ENCODE measurements around the gene BRIP1. TPM values are rescaled to one million over a fixed set of nuclear protein-coding genes. Genes with fewer than 3 reads are reported as not detected.

Gene BRIP1
- polyA plus RNA-seq, 1 experiment = 2.9 TPM

DNA sequence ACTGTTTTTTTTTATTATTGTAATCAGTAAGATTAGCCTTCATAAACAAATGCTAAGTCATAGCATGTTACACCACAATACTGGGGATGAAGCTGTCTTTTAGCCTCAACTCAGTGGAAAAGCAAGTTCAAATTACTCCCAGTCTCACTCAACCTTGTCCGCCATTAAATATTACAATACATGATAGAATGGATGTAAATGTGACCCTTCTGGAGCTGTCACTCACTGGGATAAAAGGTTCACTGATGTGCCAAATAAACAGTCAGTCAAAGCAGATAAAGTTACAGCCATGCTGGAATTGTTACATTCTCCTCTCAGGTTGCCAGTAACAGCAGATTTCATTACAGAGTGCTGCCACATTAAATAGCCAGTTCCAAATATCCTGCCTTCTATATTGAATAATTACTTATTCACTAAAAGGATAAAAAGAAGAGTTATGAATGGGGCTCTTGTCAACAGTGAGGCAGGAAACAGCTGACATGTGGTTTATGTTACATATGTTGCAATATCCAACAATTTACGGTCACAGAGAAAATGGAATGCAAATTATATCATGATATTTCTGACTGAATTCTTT lies 53.4 kb downstream of the BRIP1 start:
- Histone ChIP-seq H3K4me3 (ENCODE audit: low read depth, low read length) (no peak overlapping the region), H3K36me3 (ENCODE audit: control insufficient read depth, insufficient read depth, low read length) (no peaks in the 10 kb centered on the region), H3K27me3 (ENCODE audit: control insufficient read depth, insufficient read depth, low read length) (no peaks in the 10 kb centered on the region)
- CTCF ChIA-PET = no interaction called here
- POLR2A ChIA-PET = no interaction called here
- TF ChIP-seq, protein P1, sequence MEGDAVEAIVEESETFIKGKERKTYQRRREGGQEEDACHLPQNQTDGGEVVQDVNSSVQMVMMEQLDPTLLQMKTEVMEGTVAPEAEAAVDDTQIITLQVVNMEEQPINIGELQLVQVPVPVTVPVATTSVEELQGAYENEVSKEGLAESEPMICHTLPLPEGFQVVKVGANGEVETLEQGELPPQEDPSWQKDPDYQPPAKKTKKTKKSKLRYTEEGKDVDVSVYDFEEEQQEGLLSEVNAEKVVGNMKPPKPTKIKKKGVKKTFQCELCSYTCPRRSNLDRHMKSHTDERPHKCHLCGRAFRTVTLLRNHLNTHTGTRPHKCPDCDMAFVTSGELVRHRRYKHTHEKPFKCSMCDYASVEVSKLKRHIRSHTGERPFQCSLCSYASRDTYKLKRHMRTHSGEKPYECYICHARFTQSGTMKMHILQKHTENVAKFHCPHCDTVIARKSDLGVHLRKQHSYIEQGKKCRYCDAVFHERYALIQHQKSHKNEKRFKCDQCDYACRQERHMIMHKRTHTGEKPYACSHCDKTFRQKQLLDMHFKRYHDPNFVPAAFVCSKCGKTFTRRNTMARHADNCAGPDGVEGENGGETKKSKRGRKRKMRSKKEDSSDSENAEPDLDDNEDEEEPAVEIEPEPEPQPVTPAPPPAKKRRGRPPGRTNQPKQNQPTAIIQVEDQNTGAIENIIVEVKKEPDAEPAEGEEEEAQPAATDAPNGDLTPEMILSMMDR (IDR thresholded peaks at IDR 0.05; ENCODE audit: insufficient read depth, low read depth, low read length) = no peak
- no peak for DNase-seq (ENCODE audit: low read depth)

DNA sequence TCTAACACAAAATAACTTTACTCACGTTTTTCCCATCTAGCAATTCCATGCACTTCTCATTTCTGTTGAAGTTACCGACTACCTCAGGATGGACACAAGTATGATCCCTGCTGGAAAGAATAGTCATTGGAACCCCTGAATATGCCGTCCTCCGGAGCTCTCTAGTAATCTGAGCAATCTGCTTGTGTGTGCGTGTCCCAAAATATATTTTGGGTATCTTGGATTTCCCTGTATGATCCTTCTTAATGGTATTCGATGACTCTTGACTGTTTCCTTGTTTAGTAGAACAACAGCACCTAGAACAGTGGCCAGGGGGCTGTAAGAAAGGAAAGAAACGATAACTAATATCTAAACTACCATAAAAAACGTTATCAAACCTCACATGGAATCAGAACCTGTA lies 54.9 kb downstream of the BRIP1 start:
- ChIA-PET CTCF (no interaction called here), POLR2A (no interaction called here)
- Histone ChIP-seq H3K4me3 (ENCODE audit: low read depth, low read length) (no peak overlapping the region), H3K27me3 (ENCODE audit: control insufficient read depth, insufficient read depth, low read length) (no peaks in the 10 kb centered on the region), H3K36me3 (ENCODE audit: control insufficient read depth, insufficient read depth, low read length) (no peaks in the 10 kb centered on the region)
- TF ChIP-seq, protein P1 (IDR thresholded peaks at IDR 0.05; ENCODE audit: insufficient read depth, low read depth, low read length) = no peak
- no peak for DNase-seq (ENCODE audit: low read depth)

DNA sequence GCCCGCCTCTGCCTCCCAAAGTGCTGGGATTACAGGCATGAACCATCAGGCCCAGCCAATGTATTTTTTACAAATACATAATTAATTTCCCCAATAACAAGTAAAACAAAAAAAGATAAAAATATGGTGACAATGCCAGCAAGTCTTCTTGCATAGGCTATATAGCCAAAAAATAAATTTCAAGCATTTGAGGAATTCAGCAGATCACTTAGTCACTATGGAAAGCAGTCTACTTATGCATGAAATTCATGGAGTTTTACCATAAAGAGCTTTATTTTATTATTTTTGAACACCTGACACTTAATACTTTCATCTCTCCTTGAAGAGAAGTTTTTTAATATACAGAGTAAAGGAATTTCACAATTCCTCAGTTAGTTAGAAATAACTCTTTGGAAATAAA lies 56.4 kb downstream of the BRIP1 start:
- CTCF ChIA-PET = no interaction called here

DNA sequence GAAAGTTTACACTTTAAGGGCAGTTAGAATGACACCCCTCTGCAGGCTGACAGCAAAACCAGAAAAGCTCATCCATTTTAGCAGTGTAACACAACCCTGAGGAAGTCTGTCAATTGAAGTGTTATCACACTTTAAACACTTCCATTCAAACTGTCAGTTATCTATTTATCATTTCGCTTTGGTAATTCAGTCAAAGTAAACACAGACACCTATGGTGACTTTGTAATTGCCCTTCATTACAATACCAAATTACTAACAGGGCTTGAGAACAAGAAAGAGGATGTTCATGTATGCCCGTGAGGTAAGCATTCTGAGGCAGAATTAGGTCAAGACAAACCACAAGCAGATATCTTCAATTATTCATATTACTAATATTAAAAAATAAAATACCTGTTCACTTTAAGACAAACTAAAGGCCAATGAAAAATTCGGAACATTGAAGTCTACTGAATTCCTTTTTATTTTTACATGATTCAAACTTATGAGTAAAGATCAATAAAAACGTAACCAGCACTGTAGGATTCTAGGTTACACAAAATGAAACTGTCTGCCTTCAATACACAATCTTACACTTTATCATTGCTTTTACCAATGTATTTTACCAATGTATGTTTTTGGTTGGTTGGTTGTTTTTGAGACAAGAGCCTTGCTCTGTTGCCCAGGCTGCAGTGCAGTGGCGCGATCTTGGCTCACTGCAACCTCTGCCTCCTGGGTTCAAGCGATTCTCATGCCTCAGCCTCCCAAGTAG lies 57.1 kb downstream of the BRIP1 start:
- POLR2A ChIA-PET = no interaction called here
- CTCF ChIA-PET = no interaction called here
- Histone ChIP-seq H3K36me3 (ENCODE audit: control insufficient read depth, insufficient read depth, low read length) (no peaks in the 10 kb centered on the region), H3K27me3 (ENCODE audit: control insufficient read depth, insufficient read depth, low read length) (no peaks in the 10 kb centered on the region), H3K4me3 (ENCODE audit: low read depth, low read length) (no peak overlapping the region)
- TF ChIP-seq, protein P1 (IDR thresholded peaks at IDR 0.05; ENCODE audit: insufficient read depth, low read depth, low read length) = no peak
- no peak for DNase-seq (ENCODE audit: low read depth)

More for the DNA sequence above, 56.4 kb downstream of the BRIP1 start:
- Histone ChIP-seq H3K36me3 (ENCODE audit: control insufficient read depth, insufficient read depth, low read length) (no peaks in the 10 kb centered on the region), H3K27me3 (ENCODE audit: control insufficient read depth, insufficient read depth, low read length) (no peaks in the 10 kb centered on the region), H3K4me3 (ENCODE audit: low read depth, low read length) (no peak overlapping the region)
- DNase-seq (ENCODE audit: low read depth) = no peak
- TF ChIP-seq, protein P1 (IDR thresholded peaks at IDR 0.05; ENCODE audit: insufficient read depth, low read depth, low read length) = no peak
- POLR2A ChIA-PET = no interaction called here

GRCh38 chr17:61805399-61805798 lies 57.9 kb downstream of the BRIP1 start:
- no peak overlapping the region for H3K4me3 ChIP-seq (ENCODE audit: low read depth, low read length)
- ChIA-PET CTCF (interaction anchor here (0.6 to 0.7 kb wide), 2 partner anchors 162 to 770 kb away, joined by 3 read pairs; no protein-coding TSS in a partner anchor), POLR2A (no interaction called here)
- DNase-seq (ENCODE audit: low read depth) = peak; percentile 46
- TF ChIP-seq, protein P1 (IDR thresholded peaks at IDR 0.05; ENCODE audit: insufficient read depth, low read depth, low read length) = no peak
- no peaks in the 10 kb centered on the region for H3K27me3 ChIP-seq (ENCODE audit: control insufficient read depth, insufficient read depth, low read length)
- H3K36me3 ChIP-seq (ENCODE audit: control insufficient read depth, insufficient read depth, low read length) = no peaks in the 10 kb centered on the region
